PC-3 (cell line): Measurements from ENCODE around the gene AGAP1. TPM values are rescaled to one million over a fixed set of nuclear protein-coding genes. Genes with fewer than 3 reads are reported as not detected.

Experiments
- ATAC-seq: fragments of 200-7000 bp; cut with Tn5 transposase; 2 replicates; pipeline ENCODE4 v1.9.1; 2020; ENCODE audit warnings: mild to moderate bottlenecking, moderate library complexity
- BruUV-seq: library from RNA; stranded (reverse); fragments of 400-500 nt; replicated peaks from 2 replicates; lab custom pipeline; 2021; lab: Mats Ljungman, UMichigan
- CTCF ChIA-PET: fragments of 300-600 bp; sonication (Branson Sonifier 250); formaldehyde crosslinking; loops from one replicate; lab custom pipeline; 2022; ENCODE audit warnings: antibody characterized with exemption; lab: Charles Lee
- POLR2A ChIA-PET: fragments of 300-600 bp; sonication (Branson Sonifier 250); formaldehyde crosslinking; loops from one replicate; lab custom pipeline; 2022; ENCODE audit warnings: antibody characterized with exemption; ENCODE audit not compliant: unreplicated experiment; lab: Charles Lee
- DNase-seq: peaks from one replicate; pipeline ENCODE4 v3.0.0-alpha.2; 2015
- H2AFZ ChIP-seq: fragments of 300-600 bp; sonication (generic); 2 replicates; pipeline ENCODE4 v1.6.0; 2016; ENCODE audit warnings: antibody characterized with exemption, low read length
- H3F3A ChIP-seq: fragments of 300-600 bp; sonication (generic); one replicate; pipeline ENCODE4 v1.6.0; 2017; ENCODE audit warnings: antibody characterized with exemption, low read length, control low read depth, mild to moderate bottlenecking; ENCODE audit not compliant: unreplicated experiment
- H3K27ac ChIP-seq: fragments of 300-600 bp; sonication (generic); 2 replicates; pipeline ENCODE4 v1.5.1; 2016; ENCODE audit warnings: mild to moderate bottlenecking, low read length
- H3K27me3 ChIP-seq: fragments of 300-600 bp; sonication (generic); 2 replicates; pipeline ENCODE4 v1.6.1; 2016; ENCODE audit warnings: low read length, mixed read lengths
- H3K36me3 ChIP-seq: fragments of 300-600 bp; sonication (generic); 2 replicates; pipeline ENCODE4 v1.6.1; 2016; ENCODE audit warnings: low read depth, mixed run types, low read length, mixed read lengths
- H3K4me1 ChIP-seq: fragments of 300-600 bp; sonication (generic); 2 replicates; pipeline ENCODE4 v1.5.1; 2016; ENCODE audit warnings: low read length; ENCODE audit not compliant: insufficient read depth
- H3K4me2 ChIP-seq: fragments of 300-600 bp; sonication (generic); 2 replicates; pipeline ENCODE4 v1.6.0; 2016; ENCODE audit warnings: low read length
- H3K4me3 ChIP-seq: fragments of 300-600 bp; sonication (generic); 2 replicates; pipeline ENCODE4 v1.5.1; 2016; ENCODE audit warnings: mild to moderate bottlenecking, low read length, mixed read lengths
- H3K79me2 ChIP-seq: fragments of 300-600 bp; sonication (generic); 2 replicates; pipeline ENCODE4 v1.6.1; 2017; ENCODE audit warnings: low read length, mixed read lengths
- H3K9ac ChIP-seq: fragments of 300-600 bp; sonication (generic); 2 replicates; pipeline ENCODE4 v1.6.0; 2016; ENCODE audit warnings: mild to moderate bottlenecking, low read length
- H3K9me2 ChIP-seq: fragments of 300-600 bp; sonication (generic); replicated peaks from 2 replicates; pipeline ENCODE4 v1.6.1; 2016; ENCODE audit warnings: mixed run types, low read length, mixed read lengths
- H3K9me3 ChIP-seq: fragments of 300-600 bp; sonication (generic); 2 replicates; pipeline ENCODE4 v1.6.1; 2016; ENCODE audit warnings: low read length, mixed read lengths
- H4K20me1 ChIP-seq: fragments of 300-600 bp; sonication (generic); 2 replicates; pipeline ENCODE4 v1.6.1; 2016; ENCODE audit warnings: low read length, mixed read lengths
- CTCF ChIP-seq: fragments of 300-600 bp; sonication (generic); conservative IDR thresholded peaks from 2 replicates; pipeline ENCODE4 v1.5.1; 2017; ENCODE audit warnings: antibody characterized with exemption, low read depth, mild to moderate bottlenecking, low read length
- EZH2 ChIP-seq: fragments of 300-600 bp; sonication (generic); IDR thresholded peaks from one replicate; pipeline ENCODE4 v1.6.1; 2017; ENCODE audit warnings: antibody characterized with exemption, mild to moderate bottlenecking, low read length; ENCODE audit not compliant: unreplicated experiment
- EZH2phosphoT487 ChIP-seq: fragments of 300-600 bp; sonication (generic); IDR thresholded peaks from 2 replicates; pipeline ENCODE4 v1.6.1; 2018; ENCODE audit warnings: mild to moderate bottlenecking, antibody characterized with exemption, low read length, borderline replicate concordance
- intact Hi-C: fragments of 100-400 bp; cut with micrococcal nuclease; formaldehyde crosslinking; loops from 2 replicates; pipeline ENCODE4 v1.9.0; 2023
- total RNA-seq: library from RNA; depleted of rRNA; stranded (reverse); fragments of >200 nt; gene quantifications from 2 replicates; pipeline ENCODE4 v1.2.3, GENCODE V29; 2014

Gene AGAP1
- total RNA-seq, 1 experiment from 2014 or later: 31.0 TPM

DNA sequence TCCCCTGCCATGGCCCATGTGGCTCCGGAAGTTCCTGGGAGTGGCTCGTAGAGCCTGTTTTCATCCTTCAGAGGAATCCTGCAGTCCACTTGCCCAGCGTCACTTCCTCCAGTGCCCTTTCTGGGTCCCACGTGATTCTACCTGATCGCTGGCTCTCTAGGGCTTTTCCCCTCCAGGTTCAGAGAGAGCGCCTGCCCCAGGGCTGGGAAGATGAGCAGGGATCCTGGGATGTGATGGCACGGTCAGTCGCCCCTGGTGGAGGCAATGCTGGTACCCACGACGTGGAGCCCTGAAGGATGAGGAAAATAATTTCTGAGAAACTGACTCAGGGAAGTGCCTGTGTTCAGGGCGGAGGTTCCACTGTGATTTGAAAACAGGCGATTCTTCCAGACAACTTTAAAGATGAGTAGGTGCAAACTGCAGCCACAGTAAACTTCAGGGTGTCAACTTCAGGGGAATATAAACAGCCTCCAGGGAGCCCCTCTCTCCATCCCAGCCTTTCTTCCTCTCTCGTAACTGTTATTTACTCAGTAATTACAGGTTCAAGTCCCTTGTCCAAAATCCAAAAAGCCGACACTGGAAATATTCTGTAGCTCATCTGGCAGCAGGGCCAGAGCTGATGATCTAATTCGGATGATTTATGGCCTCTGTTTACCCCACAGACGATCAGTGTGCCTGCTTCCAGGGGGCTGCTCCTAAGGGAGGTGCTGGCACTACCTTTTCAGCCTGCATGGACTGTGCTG, 105.9 kb downstream of the AGAP1 start:
- H2AFZ ChIP-seq: no peak overlapping the region
- H3K9me2 ChIP-seq: no peaks in the 10 kb centered on the region
- no peak for DNase-seq
- no peaks in the 10 kb centered on the region for H3K36me3 ChIP-seq
- H3K27ac ChIP-seq: no peak overlapping the region
- no peak overlapping the region for H3K4me3 ChIP-seq
- no peaks in the 10 kb centered on the region for H3K4me1 ChIP-seq
- intact Hi-C loops: no loop called here
- no peak overlapping the region for H3K9ac ChIP-seq
- TF ChIP-seq EZH2phosphoT487 (no peak), CTCF (no peak)
- no TSS peak for BruUV-seq
- no peaks in the 10 kb centered on the region for H3K27me3 ChIP-seq
- H3F3A ChIP-seq: no peaks in the 10 kb centered on the region
- peaks cover 78% of the 10 kb centered on the region for H3K79me2 ChIP-seq
- ATAC-seq: no peak
- POLR2A ChIA-PET: no interaction called here
- no peaks in the 10 kb centered on the region for H3K9me3 ChIP-seq
- no peak overlapping the region for H3K4me2 ChIP-seq
- H4K20me1 ChIP-seq: 0 out of 2 replicates have a peak, but pooled peaks cover 3% of the 10 kb centered on the region
- CTCF ChIA-PET: no interaction called here

DNA sequence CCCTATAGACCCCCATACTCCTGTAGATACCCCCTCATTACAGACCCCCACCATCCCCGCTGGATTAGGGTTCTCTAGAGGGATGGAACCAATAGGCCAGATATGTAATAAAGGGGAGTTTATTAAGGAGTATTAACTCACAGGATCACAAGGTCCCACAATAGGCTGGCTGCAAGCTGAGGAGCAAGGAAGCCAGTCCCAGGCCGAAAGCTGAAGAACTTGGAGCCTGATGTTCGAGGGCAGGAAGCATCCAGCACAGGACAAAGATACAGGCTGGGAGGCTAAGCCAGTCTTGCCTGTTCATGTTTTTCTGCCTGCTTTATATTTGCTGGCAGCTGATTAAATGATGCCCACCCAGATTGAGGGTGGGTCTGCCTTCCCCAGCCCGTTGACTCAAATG, 106.6 kb downstream of the AGAP1 start:
- BruUV-seq: no TSS peak
- CTCF ChIA-PET: no interaction called here

More for the DNA sequence above, 106.6 kb downstream of the AGAP1 start:
- no peak for DNase-seq
- Histone ChIP-seq H3K9me2 (no peaks in the 10 kb centered on the region), H3K4me1 (no peaks in the 10 kb centered on the region), H3K4me3 (no peak overlapping the region), H2AFZ (no peak overlapping the region), H3K27me3 (no peaks in the 10 kb centered on the region), H3F3A (no peaks in the 10 kb centered on the region), H4K20me1 (0 out of 2 replicates have a peak, but pooled peaks cover 3% of the 10 kb centered on the region), H3K9ac (no peak overlapping the region), H3K27ac (no peak overlapping the region), H3K36me3 (no peaks in the 10 kb centered on the region), H3K4me2 (no peak overlapping the region), H3K79me2 (peaks cover 79% of the 10 kb centered on the region), H3K9me3 (no peaks in the 10 kb centered on the region)
- POLR2A ChIA-PET: no interaction called here
- no peak for ATAC-seq
- TF ChIP-seq EZH2phosphoT487 (no peak), EZH2 (no peak), CTCF (no peak)
- intact Hi-C loops: no loop called here
